Lung (tissue), 12 donors: ENCODE measurements around the gene KCNQ2. TPM values are rescaled to one million over a fixed set of nuclear protein-coding genes. Genes with fewer than 3 reads are reported as not detected.

Experiments used
- ATAC-seq: fragments of 200-7000 bp; cut with Tn5 transposase; one replicate; pipeline ENCODE4 v1.9.1; 2020; ENCODE audit warnings: moderate number of reproducible peaks; ENCODE audit not compliant: insufficient read depth, low FRiP score
- DNase-seq, 3 donors: peaks; one replicate each; pipeline ENCODE4 v3.0.0-alpha.2; 2013 to 2017
- H3K27ac ChIP-seq, 2 donors: one replicate each; pipeline ENCODE4 v1.5.1; 2013; ENCODE audit warnings: mild to moderate bottlenecking in 2 of 2, moderate library complexity in 2 of 2, control low read depth in 1 of 2, inconsistent platforms in 1 of 2, low read depth in 1 of 2, low read length in 1 of 2
- H3K27me3 ChIP-seq, 3 donors: one replicate each; pipeline ENCODE4 v1.5.1; 2013; ENCODE audit warnings: low read length in 2 of 3; ENCODE audit not compliant: control insufficient read depth in 3 of 3, insufficient read depth in 3 of 3
- H3K36me3 ChIP-seq, 4 donors: one replicate each; pipeline ENCODE4 v1.5.1; 2013; ENCODE audit warnings: low read length in 4 of 4, mild to moderate bottlenecking in 1 of 4, moderate library complexity in 1 of 4; ENCODE audit not compliant: control insufficient read depth in 4 of 4, insufficient read depth in 4 of 4
- H3K4me1 ChIP-seq, 5 donors: one replicate each; pipeline ENCODE4 v1.5.1; 2013; ENCODE audit warnings: low read length in 5 of 5, mild to moderate bottlenecking in 2 of 5, moderate library complexity in 1 of 5; ENCODE audit not compliant: control insufficient read depth in 5 of 5, insufficient read depth in 5 of 5
- H3K4me3 ChIP-seq: one replicate; pipeline ENCODE4 v1.5.1; 2013; ENCODE audit warnings: mild to moderate bottlenecking, control low read depth, moderate library complexity
- H3K9ac ChIP-seq, 2 donors: one replicate each; pipeline ENCODE4 v1.5.1; 2013; ENCODE audit warnings: low read length in 2 of 2, control low read depth in 1 of 2; ENCODE audit not compliant: insufficient read depth in 1 of 2
- H3K9me3 ChIP-seq, 4 donors: one replicate each; pipeline ENCODE4 v1.5.1; 2013; ENCODE audit warnings: low read length in 3 of 4, mild to moderate bottlenecking in 1 of 4, moderate library complexity in 1 of 4; ENCODE audit not compliant: control insufficient read depth in 4 of 4, insufficient read depth in 3 of 4
- CTCF ChIP-seq: IDR thresholded peaks from 2 replicates; pipeline ENCODE4 v1.5.1; 2012; ENCODE audit warnings: mild to moderate bottlenecking; ENCODE audit errors: control extremely low read depth, extremely low read depth
- WGBS, 2 donors: extraction: QIAGEN DNeasy Blood & Tissue Kit; methylation state at CpG; one replicate each; pipeline ENCODE4 v1.1.7; 2013; 5-methylcytosine and 5-hydroxymethylcytosine counted together
- polyA plus RNA-seq, 2 donors: library from polyadenylated mRNA; stranded (reverse); fragments of 200-250 nt; gene quantifications; one replicate each; pipeline ENCODE4 v1.2.1, GENCODE V29; 2013
- total RNA-seq, 2 donors: library from RNA; depleted of rRNA in 1 of 2; stranded (reverse); fragments of >200 nt in 1 of 2; gene quantifications; one replicate each; pipeline ENCODE4 v1.2.1, GENCODE V29; 2014 to 2021
- donor health status: control.
- donor health status: control.
- donor health status: Bipolar disorder and iron deficiency.
- donor health status: healthy.
- donor health status: DM: yes; HTN: yes; CAD: no.

The KCNQ2 gene
- total and polyA plus RNA-seq, 4 donors = 0.18 to 6.8 (median 0.28) TPM; not detected in 1

GRCh38 chr20:63487116-63487764, 14.8 kb upstream of the KCNQ2 start:
- DNase-seq (no peak), ATAC-seq (no peak)

GRCh38 chr20:63486300-63486855, 13.9 kb upstream of the KCNQ2 start:
- Histone ChIP-seq H3K9ac (no peak overlapping the region), H3K27ac (no peak overlapping the region), H3K4me3 (no peak overlapping the region), H3K4me1 (peaks cover 0 to 5% (median 0%) of the 10 kb centered on the region in 5 donors), H3K27me3 (peaks cover 14 to 28% (median 15%) of the 10 kb centered on the region in 3 donors), H3K36me3 (no peaks in the 10 kb centered on the region), H3K9me3 (peaks cover 0 to 11% (median 0%) of the 10 kb centered on the region in 4 donors)
- TF ChIP-seq CTCF = no peak
- DNase-seq (no peak), ATAC-seq (no peak)
- WGBS, 2 donors = 91 to 94% methylated on average over 17 of the region's 17 CpGs

More at GRCh38 chr20:63487116-63487764, 14.8 kb upstream of the KCNQ2 start:
- H3K4me3 ChIP-seq = no peak overlapping the region
- peaks cover 0 to 5% (median 0%) of the 10 kb centered on the region in 5 donors for H3K4me1 ChIP-seq
- no peak overlapping the region for H3K27ac ChIP-seq
- peaks cover 13 to 26% (median 16%) of the 10 kb centered on the region in 3 donors for H3K27me3 ChIP-seq
- H3K9ac ChIP-seq = no peak overlapping the region
- WGBS, 2 donors = 49 to 53% methylated on average over 14 of the region's 14 CpGs
- H3K9me3 ChIP-seq = peaks cover 0 to 11% (median 0%) of the 10 kb centered on the region in 4 donors
- H3K36me3 ChIP-seq = no peaks in the 10 kb centered on the region
- TF ChIP-seq CTCF = no peak

GRCh38 chr20:63484651-63485403, 12.4 kb upstream of the KCNQ2 start:
- H3K27me3 ChIP-seq = peaks cover 14 to 23% (median 15%) of the 10 kb centered on the region in 3 donors

More at GRCh38 chr20:63484651-63485403, 12.4 kb upstream of the KCNQ2 start:
- Histone ChIP-seq H3K9ac (no peak overlapping the region), H3K27ac (peak overlapping the region in 1 of 2 donors; percentile 46), H3K9me3 (peaks cover 0 to 11% (median 0%) of the 10 kb centered on the region in 4 donors), H3K4me3 (no peak overlapping the region), H3K4me1 (peaks cover 0 to 5% (median 0%) of the 10 kb centered on the region in 5 donors), H3K36me3 (no peaks in the 10 kb centered on the region)
- ATAC-seq = no peak
- TF ChIP-seq CTCF = no peak
- WGBS, 2 donors = 66 to 77% methylated on average over 16 to 18 of the region's 18 CpGs
- no peak for DNase-seq
